ENCODE results near the gene GLUL. TPM values are rescaled to one million over a fixed set of nuclear protein-coding genes. Genes with fewer than 3 reads are reported as not detected.

GLUL gene
- total RNA-seq, 1 donor from 2014 or later: 175 TPM

GRCh38 chr1:182386980-182387379 is 4.6 kb downstream of the GLUL start:
- no peak overlapping the region for H3K4me3 ChIP-seq (ENCODE audit: low read depth, low read length)
- no peak for DNase-seq (ENCODE audit: low read depth)
- no peaks in the 10 kb centered on the region for H3K27me3 ChIP-seq (ENCODE audit: control insufficient read depth, insufficient read depth, low read length)
- no peaks in the 10 kb centered on the region for H3K36me3 ChIP-seq (ENCODE audit: control insufficient read depth, insufficient read depth, low read length)
- no peak for TF ChIP-seq CTCF (IDR thresholded peaks at IDR 0.05; ENCODE audit: insufficient read depth, low read length, poor library complexity, severe bottlenecking)

- TF ChIP-seq CTCF (IDR thresholded peaks at IDR 0.05; ENCODE audit: insufficient read depth, low read length, poor library complexity, severe bottlenecking): no peak
- Histone ChIP-seq H3K36me3 (ENCODE audit: control insufficient read depth, insufficient read depth, low read length) (no peaks in the 10 kb centered on the region), H3K4me3 (ENCODE audit: low read depth, low read length) (no peak overlapping the region), H3K27me3 (ENCODE audit: control insufficient read depth, insufficient read depth, low read length) (no peaks in the 10 kb centered on the region)
- no peak for DNase-seq (ENCODE audit: low read depth)
Observed at GRCh38 chr1:182385885-182386853, 5.4 kb downstream of the GLUL start.

- TF ChIP-seq CTCF (IDR thresholded peaks at IDR 0.05; ENCODE audit: insufficient read depth, low read length, poor library complexity, severe bottlenecking): no peak
- no peaks in the 10 kb centered on the region for H3K36me3 ChIP-seq (ENCODE audit: control insufficient read depth, insufficient read depth, low read length)
- H3K4me3 ChIP-seq (ENCODE audit: low read depth, low read length): no peak overlapping the region
- H3K27me3 ChIP-seq (ENCODE audit: control insufficient read depth, insufficient read depth, low read length): no peaks in the 10 kb centered on the region
- no peak for DNase-seq (ENCODE audit: low read depth)
Observed at GRCh38 chr1:182384387-182384960, 7.1 kb downstream of the GLUL start.

- DNase-seq (ENCODE audit: low read depth): no peak
- no peak for TF ChIP-seq CTCF (IDR thresholded peaks at IDR 0.05; ENCODE audit: insufficient read depth, low read length, poor library complexity, severe bottlenecking)
- H3K4me3 ChIP-seq (ENCODE audit: low read depth, low read length): no peak overlapping the region
- H3K36me3 ChIP-seq (ENCODE audit: control insufficient read depth, insufficient read depth, low read length): no peaks in the 10 kb centered on the region
- H3K27me3 ChIP-seq (ENCODE audit: control insufficient read depth, insufficient read depth, low read length): no peaks in the 10 kb centered on the region
Observed at GRCh38 chr1:182383934-182384333, 7.7 kb downstream of the GLUL start.

GRCh38 chr1:182383037-182383661 is 8.4 kb downstream of the GLUL start:
- Histone ChIP-seq H3K27me3 (ENCODE audit: control insufficient read depth, insufficient read depth, low read length) (no peaks in the 10 kb centered on the region), H3K36me3 (ENCODE audit: control insufficient read depth, insufficient read depth, low read length) (no peaks in the 10 kb centered on the region), H3K4me3 (ENCODE audit: low read depth, low read length) (no peak overlapping the region)
- no peak for TF ChIP-seq CTCF (IDR thresholded peaks at IDR 0.05; ENCODE audit: insufficient read depth, low read length, poor library complexity, severe bottlenecking)
- no peak for DNase-seq (ENCODE audit: low read depth)
